ENCODE results near the gene LRP1.

The LRP1 gene

DNA sequence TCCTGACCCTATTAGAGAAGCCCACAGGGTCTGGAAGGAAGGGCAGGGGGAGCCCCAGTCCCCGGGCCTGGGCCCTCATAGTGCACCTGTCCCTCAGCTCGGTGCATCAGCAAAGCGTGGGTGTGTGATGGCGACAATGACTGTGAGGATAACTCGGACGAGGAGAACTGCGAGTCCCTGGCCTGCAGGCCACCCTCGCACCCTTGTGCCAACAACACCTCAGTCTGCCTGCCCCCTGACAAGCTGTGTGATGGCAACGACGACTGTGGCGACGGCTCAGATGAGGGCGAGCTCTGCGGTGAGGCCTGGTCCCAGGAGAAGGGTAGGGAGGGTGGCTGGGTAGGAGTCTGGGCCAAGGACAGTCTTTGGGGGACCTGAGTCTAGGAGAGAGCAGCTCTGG, 45.4 kb downstream of the LRP1 start:
- TF ChIP-seq CTCF (IDR thresholded peaks at IDR 0.05; ENCODE audit: control insufficient read depth, extremely low read depth, insufficient read depth) = no peak
- no peak overlapping the region for H3K4me3 ChIP-seq (ENCODE audit: low read depth, low read length)
- no peak for DNase-seq (ENCODE audit: low read depth)

GRCh38 chr12:57175428-57176138, 47.3 kb downstream of the LRP1 start:
- peak; percentile 95 for TF ChIP-seq CTCF (IDR thresholded peaks at IDR 0.05; ENCODE audit: control insufficient read depth, extremely low read depth, insufficient read depth)
- no peak overlapping the region for H3K4me3 ChIP-seq (ENCODE audit: low read depth, low read length)
- peak; percentile 72 for DNase-seq (ENCODE audit: low read depth)

DNA sequence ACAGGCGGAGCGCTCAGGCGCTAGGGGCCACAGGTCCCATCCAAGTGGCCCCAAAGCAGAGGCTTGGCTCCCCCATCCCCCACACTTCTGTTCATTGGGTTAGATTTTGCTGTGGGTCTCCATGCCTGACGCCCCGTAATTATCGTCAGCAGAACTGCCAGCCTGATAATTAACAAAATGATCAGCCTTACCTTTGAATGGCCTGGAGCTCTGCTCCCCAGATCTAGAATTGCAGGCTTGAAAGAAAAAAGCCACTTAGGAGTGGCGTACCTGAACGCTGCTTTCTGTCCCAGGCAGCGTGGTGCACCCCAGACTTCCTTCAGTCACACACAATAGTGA, 47.8 kb downstream of the LRP1 start:
- no peak for DNase-seq (ENCODE audit: low read depth)
- no peak overlapping the region for H3K4me3 ChIP-seq (ENCODE audit: low read depth, low read length)

DNA sequence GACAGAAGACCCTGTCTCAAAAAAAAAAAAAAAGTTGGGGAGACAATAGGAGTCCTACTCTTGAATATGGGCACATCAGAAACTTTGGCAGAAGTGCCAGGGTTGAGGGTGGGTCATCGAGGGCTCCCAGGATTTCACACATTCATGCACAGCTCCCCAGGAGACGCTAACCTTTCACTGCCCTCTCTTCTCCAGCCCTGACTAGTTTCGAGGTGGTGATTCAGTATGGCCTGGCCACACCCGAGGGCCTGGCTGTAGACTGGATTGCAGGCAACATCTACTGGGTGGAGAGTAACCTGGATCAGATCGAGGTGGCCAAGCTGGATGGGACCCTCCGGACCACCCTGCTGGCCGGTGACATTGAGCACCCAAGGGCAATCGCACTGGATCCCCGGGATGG, 48.6 kb downstream of the LRP1 start:
- H3K4me3 ChIP-seq (ENCODE audit: low read depth, low read length) = no peak overlapping the region
- no peak for TF ChIP-seq CTCF (IDR thresholded peaks at IDR 0.05; ENCODE audit: control insufficient read depth, extremely low read depth, insufficient read depth)
- DNase-seq (ENCODE audit: low read depth) = no peak

More for the DNA sequence above, 47.8 kb downstream of the LRP1 start:
- no peak for TF ChIP-seq CTCF (IDR thresholded peaks at IDR 0.05; ENCODE audit: control insufficient read depth, extremely low read depth, insufficient read depth)

GRCh38 chr12:57177354-57177753, 49.1 kb downstream of the LRP1 start:
- DNase-seq (ENCODE audit: low read depth) = no peak
- H3K4me3 ChIP-seq (ENCODE audit: low read depth, low read length) = no peak overlapping the region
- no peak for TF ChIP-seq CTCF (IDR thresholded peaks at IDR 0.05; ENCODE audit: control insufficient read depth, extremely low read depth, insufficient read depth)

DNA sequence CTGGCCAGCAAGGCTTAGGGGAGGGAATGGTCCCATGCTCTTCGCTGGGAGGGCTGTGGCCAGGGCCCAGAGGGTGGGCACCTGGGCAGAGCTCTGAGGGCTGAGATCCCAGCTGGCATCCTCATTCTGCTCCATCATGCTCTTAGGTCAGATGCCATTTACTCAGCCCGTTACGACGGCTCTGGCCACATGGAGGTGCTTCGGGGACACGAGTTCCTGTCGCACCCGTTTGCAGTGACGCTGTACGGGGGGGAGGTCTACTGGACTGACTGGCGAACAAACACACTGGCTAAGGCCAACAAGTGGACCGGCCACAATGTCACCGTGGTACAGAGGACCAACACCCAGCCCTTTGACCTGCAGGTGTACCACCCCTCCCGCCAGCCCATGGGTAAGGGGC, 49.9 kb downstream of the LRP1 start:
- no peak for TF ChIP-seq CTCF (IDR thresholded peaks at IDR 0.05; ENCODE audit: control insufficient read depth, extremely low read depth, insufficient read depth)
- H3K4me3 ChIP-seq (ENCODE audit: low read depth, low read length) = no peak overlapping the region
- no peak for DNase-seq (ENCODE audit: low read depth)

All from LNCaP clone FGC (cell line).